Endothelial cell of coronary artery (primary cell): Measurements from ENCODE around the gene POLE. TPM values are rescaled to one million over a fixed set of nuclear protein-coding genes. Genes with fewer than 3 reads are reported as not detected.

Source experiments
- total RNA-seq: library from RNA; depleted of rRNA; stranded (reverse); fragments of >200 nt; gene quantifications from 2 replicates; pipeline ENCODE4 v1.2.3, GENCODE V29; 2014

The POLE gene, protein sequence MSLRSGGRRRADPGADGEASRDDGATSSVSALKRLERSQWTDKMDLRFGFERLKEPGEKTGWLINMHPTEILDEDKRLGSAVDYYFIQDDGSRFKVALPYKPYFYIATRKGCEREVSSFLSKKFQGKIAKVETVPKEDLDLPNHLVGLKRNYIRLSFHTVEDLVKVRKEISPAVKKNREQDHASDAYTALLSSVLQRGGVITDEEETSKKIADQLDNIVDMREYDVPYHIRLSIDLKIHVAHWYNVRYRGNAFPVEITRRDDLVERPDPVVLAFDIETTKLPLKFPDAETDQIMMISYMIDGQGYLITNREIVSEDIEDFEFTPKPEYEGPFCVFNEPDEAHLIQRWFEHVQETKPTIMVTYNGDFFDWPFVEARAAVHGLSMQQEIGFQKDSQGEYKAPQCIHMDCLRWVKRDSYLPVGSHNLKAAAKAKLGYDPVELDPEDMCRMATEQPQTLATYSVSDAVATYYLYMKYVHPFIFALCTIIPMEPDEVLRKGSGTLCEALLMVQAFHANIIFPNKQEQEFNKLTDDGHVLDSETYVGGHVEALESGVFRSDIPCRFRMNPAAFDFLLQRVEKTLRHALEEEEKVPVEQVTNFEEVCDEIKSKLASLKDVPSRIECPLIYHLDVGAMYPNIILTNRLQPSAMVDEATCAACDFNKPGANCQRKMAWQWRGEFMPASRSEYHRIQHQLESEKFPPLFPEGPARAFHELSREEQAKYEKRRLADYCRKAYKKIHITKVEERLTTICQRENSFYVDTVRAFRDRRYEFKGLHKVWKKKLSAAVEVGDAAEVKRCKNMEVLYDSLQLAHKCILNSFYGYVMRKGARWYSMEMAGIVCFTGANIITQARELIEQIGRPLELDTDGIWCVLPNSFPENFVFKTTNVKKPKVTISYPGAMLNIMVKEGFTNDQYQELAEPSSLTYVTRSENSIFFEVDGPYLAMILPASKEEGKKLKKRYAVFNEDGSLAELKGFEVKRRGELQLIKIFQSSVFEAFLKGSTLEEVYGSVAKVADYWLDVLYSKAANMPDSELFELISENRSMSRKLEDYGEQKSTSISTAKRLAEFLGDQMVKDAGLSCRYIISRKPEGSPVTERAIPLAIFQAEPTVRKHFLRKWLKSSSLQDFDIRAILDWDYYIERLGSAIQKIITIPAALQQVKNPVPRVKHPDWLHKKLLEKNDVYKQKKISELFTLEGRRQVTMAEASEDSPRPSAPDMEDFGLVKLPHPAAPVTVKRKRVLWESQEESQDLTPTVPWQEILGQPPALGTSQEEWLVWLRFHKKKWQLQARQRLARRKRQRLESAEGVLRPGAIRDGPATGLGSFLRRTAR (N-terminal part only)
- total RNA-seq: 26.4 and 28.1 TPM in 2 replicates

DNA sequence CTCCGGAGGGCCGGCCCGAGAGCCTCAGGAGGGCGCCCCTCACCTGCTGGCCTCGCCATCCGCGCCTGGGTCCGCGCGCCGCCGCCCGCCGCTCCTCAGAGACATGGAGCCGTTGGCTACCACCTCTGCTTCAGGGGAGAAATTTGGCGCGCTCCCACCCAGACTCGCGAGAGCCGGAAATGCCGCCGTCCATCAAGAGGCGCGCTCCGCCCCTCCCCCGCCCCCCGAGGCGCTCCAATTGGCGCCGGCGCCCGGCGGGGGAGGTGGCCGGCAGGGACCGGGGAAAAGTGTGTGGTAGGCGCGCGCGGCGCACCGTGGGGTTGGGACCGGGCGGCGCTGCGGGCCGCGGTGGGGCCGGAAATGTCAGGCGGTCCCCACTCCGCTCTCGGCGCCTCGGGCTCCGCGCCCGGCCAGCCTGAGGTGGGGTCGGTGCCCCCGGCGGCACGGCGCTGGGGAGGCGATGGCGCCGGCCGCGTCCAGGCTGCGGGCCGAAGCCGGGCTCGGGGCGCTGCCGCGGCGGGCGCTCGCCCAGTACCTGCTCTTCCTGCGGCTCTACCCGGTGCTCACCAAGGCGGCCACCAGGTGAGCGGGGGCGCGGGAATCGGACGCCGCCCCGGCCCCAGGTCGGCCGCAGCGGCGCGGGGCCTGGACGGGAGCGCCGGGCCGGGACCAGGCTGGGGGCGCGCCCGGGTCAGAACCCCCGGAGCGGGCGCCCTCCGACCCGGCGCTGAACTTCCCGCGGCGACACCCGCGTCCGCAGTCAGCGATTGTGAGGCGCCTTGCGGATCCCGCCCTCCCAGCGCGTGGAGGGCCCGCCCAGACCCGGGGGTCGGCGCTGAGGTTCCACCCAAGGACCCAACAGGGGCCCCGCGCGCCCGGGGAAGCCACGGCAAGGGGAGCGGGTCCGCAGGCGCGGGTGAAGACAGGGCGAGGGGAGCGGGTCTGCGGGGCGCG is at the start of gene POLE, which contains the start of gene PXMP2:
POLE (minus strand) TSS at position 132 of the 954 bp plus-strand sequence; CDS start at position 105, 27 bp downstream.
PXMP2 (plus strand) TSS at position 377 of the 954 bp plus-strand sequence; CDS start at position 461, 84 bp downstream.

DNA sequence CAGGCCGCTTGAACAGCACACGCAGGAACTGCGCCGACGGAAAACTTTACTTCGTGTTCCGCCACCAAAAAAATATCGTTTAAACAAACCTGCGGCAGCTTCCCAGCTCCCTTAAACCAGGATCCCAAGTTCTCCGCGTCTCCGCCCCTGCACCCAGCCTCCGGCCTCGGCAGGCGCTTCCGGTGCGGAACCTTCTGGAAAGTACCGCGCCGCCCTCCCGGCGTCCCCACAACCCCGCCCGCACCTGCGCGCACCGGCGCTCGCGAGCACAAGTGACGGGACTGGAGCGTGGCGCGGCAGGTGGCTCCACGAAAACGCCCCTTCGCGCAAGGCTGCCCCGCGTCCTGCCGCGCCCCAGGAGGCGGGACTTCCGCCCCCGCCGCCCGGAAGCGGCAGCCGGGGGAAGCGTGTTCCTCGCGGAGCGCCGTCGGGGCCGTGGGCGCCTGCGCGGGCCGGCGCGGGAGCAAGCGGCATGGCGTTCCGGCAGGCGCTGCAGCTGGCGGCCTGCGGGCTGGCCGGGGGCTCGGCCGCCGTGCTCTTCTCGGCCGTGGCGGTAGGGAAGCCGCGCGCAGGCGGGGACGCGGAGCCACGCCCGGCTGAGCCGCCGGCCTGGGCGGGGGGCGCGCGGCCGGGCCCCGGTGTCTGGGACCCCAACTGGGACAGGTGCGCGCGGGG is 23.4 kb upstream of the POLE start, which contains the start of gene PGAM5:
PGAM5 (plus strand) TSS at position 438 of the 675 bp plus-strand sequence; CDS start at position 473, 35 bp downstream.

DNA sequence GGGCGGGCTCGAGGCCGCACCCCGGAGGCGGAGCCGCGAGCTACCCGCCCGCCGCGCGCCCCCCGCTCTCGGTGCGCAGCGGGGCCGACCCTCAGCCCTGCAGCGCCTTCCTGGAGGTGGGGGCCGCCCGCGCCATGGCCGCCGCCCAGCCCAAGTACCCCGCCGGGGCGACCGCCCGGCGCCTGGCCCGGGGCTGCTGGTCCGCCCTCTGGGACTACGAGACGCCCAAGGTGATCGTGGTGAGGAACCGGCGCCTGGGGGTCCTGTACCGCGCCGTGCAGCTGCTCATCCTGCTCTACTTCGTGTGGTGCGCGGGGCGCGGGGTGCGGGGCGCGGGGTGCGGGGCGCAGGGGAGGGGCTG is 68.5 kb downstream of the POLE start, which contains the start of gene P2RX2:
P2RX2 (plus strand) TSS at position 94 of the 361 bp plus-strand sequence; CDS start at position 135, 41 bp downstream.

GRCh38 chr12:132610051-132610759 is 76.9 kb downstream of the POLE start, which contains the start of gene LRCOL1:
Gene LRCOL1 (minus strand): TSS chr12:132610582. CDS start chr12:132606251, 4,331 bp downstream.

Other genes with a start within 250 kb of the POLE start
- 3.1 and 4.9 TPM in 2 replicates for gene FBRSL1, start 197.2 kb downstream of the POLE start, total RNA-seq
- 0.09 TPM in 1 of 2 replicates, not detected in the other for gene LRCOL1, start 76.8 kb downstream of the POLE start, total RNA-seq
- gene P2RX2, start 68.6 kb downstream of the POLE start, total RNA-seq: not detected in 2 replicates
- 18.1 TPM in 2 replicates for gene PXMP2, start 245 bp upstream of the POLE start, total RNA-seq
- 41.4 and 51.5 TPM in 2 replicates for gene PGAM5, start 23.5 kb upstream of the POLE start, total RNA-seq
- gene ANKLE2, start 74.5 kb upstream of the POLE start, total RNA-seq: 63.6 and 76.9 TPM in 2 replicates
- gene GOLGA3, start 141.5 kb upstream of the POLE start, total RNA-seq: 91.4 and 123 TPM in 2 replicates
- gene CHFR, start 200.3 kb upstream of the POLE start, total RNA-seq: 34.7 and 48.0 TPM in 2 replicates